ENCODE data around the gene PDE11A. TPM values are rescaled to one million over a fixed set of nuclear protein-coding genes. Genes with fewer than 3 reads are reported as not detected.

Gene PDE11A
- total and polyA plus RNA-seq, 4 donors = 0.11 to 1.3 (median 0.25) TPM; not detected in 1

DNA sequence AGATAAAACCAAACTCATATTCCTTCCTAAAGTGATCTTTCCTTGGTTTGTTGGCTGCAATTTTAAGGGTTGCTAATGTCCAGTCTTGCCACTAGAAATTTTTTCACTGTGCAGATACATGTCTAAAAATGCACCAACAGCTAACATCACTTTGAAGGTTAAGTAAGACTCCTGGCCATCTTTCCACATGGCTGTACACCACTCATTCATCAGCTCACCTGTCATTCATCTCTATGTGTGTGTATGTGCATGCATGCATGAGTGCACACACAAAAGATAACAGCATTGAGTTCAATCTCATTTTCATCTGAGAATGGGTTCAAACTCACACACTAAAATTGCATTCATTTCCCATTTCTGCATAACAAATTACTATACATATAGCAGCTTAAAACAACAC, 203.8 kb downstream of the PDE11A start:
- ATAC-seq (ENCODE audit: insufficient read depth, low FRiP score) = no peak

DNA sequence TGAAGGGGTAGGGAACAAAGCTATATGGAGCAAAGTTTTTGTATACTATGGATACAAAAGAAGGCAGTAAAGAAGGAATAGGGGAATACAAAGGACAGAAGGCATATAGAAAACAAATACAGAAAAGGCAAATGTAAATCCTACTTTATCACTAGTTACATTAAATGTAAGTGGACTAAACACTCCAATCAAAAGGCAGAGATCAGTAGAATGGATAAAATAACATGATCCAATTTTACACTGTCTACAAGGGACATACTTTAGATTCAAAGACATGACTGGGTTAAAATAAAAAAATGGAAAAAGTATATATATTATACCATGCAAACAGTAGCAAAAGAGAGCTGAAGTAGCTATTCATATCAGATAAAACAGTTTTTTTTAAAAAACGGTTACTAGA, 215.0 kb downstream of the PDE11A start:
- H3K27me3 ChIP-seq (ENCODE audit: control insufficient read depth in 3 of 3, insufficient read depth in 3 of 3, low read length in 2 of 3) = no peaks in the 10 kb centered on the region
- no peaks in the 10 kb centered on the region for H3K4me1 ChIP-seq (ENCODE audit: control insufficient read depth in 5 of 5, insufficient read depth in 5 of 5, low read length in 5 of 5)
- TF ChIP-seq, protein P1, sequence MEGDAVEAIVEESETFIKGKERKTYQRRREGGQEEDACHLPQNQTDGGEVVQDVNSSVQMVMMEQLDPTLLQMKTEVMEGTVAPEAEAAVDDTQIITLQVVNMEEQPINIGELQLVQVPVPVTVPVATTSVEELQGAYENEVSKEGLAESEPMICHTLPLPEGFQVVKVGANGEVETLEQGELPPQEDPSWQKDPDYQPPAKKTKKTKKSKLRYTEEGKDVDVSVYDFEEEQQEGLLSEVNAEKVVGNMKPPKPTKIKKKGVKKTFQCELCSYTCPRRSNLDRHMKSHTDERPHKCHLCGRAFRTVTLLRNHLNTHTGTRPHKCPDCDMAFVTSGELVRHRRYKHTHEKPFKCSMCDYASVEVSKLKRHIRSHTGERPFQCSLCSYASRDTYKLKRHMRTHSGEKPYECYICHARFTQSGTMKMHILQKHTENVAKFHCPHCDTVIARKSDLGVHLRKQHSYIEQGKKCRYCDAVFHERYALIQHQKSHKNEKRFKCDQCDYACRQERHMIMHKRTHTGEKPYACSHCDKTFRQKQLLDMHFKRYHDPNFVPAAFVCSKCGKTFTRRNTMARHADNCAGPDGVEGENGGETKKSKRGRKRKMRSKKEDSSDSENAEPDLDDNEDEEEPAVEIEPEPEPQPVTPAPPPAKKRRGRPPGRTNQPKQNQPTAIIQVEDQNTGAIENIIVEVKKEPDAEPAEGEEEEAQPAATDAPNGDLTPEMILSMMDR (IDR thresholded peaks at IDR 0.05; ENCODE audit: control extremely low read depth, extremely low read depth) = no peak
- DNase-seq = no peak
- H3K9me3 ChIP-seq (ENCODE audit: control insufficient read depth in 4 of 4, insufficient read depth in 3 of 4, low read length in 3 of 4) = no peaks in the 10 kb centered on the region
- H3K36me3 ChIP-seq (ENCODE audit: control insufficient read depth in 4 of 4, insufficient read depth in 4 of 4, low read length in 4 of 4) = no peaks in the 10 kb centered on the region
- H3K4me3 ChIP-seq = no peak overlapping the region
- ATAC-seq (ENCODE audit: insufficient read depth, low FRiP score) = no peak
- no peak overlapping the region for H3K27ac ChIP-seq (ENCODE audit: low read depth in 1 of 2, low read length in 1 of 2)
- 72 to 86% methylated on average over 1 of the region's 1 CpG for WGBS, 2 donors
- H3K9ac ChIP-seq (ENCODE audit: insufficient read depth in 1 of 2, low read length in 2 of 2) = no peak overlapping the region

More for the DNA sequence above, 203.8 kb downstream of the PDE11A start:
- Histone ChIP-seq H3K9ac (ENCODE audit: insufficient read depth in 1 of 2, low read length in 2 of 2) (no peak overlapping the region), H3K4me3 (no peak overlapping the region), H3K27ac (ENCODE audit: low read depth in 1 of 2, low read length in 1 of 2) (no peak overlapping the region), H3K27me3 (ENCODE audit: control insufficient read depth in 3 of 3, insufficient read depth in 3 of 3, low read length in 2 of 3) (no peaks in the 10 kb centered on the region), H3K4me1 (ENCODE audit: control insufficient read depth in 5 of 5, insufficient read depth in 5 of 5, low read length in 5 of 5) (no peaks in the 10 kb centered on the region), H3K36me3 (ENCODE audit: control insufficient read depth in 4 of 4, insufficient read depth in 4 of 4, low read length in 4 of 4) (no peaks in the 10 kb centered on the region), H3K9me3 (ENCODE audit: control insufficient read depth in 4 of 4, insufficient read depth in 3 of 4, low read length in 3 of 4) (peaks cover 0 to 5% (median 0%) of the 10 kb centered on the region in 4 donors)
- TF ChIP-seq, protein P1 (IDR thresholded peaks at IDR 0.05; ENCODE audit: control extremely low read depth, extremely low read depth) = no peak
- no peak for DNase-seq

DNA sequence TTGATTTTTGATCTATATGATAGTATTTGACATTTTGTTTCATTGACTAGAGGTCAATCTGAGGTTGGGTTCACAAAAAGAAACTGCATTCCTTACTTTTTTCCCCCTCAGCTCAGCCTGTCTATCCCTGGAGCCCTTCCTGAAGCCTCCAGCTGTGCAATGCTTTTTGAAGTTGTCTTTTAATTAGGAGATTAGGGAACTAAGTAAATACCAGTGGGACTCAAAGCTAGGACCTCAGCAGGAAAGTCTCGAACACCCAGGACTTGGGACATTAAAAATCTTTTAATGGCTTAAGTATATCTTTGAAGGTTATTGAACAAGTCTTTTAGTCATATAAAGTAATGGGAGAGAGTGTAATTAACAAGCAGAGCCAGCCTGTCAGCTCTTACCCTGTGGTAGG, 220.2 kb downstream of the PDE11A start:
- Histone ChIP-seq H3K27ac (ENCODE audit: low read depth in 1 of 2, low read length in 1 of 2) (no peak overlapping the region), H3K4me3 (no peak overlapping the region), H3K4me1 (ENCODE audit: control insufficient read depth in 5 of 5, insufficient read depth in 5 of 5, low read length in 5 of 5) (no peaks in the 10 kb centered on the region), H3K36me3 (ENCODE audit: control insufficient read depth in 4 of 4, insufficient read depth in 4 of 4, low read length in 4 of 4) (no peaks in the 10 kb centered on the region), H3K27me3 (ENCODE audit: control insufficient read depth in 3 of 3, insufficient read depth in 3 of 3, low read length in 2 of 3) (no peaks in the 10 kb centered on the region), H3K9me3 (ENCODE audit: control insufficient read depth in 4 of 4, insufficient read depth in 3 of 4, low read length in 3 of 4) (no peaks in the 10 kb centered on the region), H3K9ac (ENCODE audit: insufficient read depth in 1 of 2, low read length in 2 of 2) (no peak overlapping the region)
- TF ChIP-seq, protein P1 (IDR thresholded peaks at IDR 0.05; ENCODE audit: control extremely low read depth, extremely low read depth) = no peak
- 29 to 58% methylated on average over 1 of the region's 1 CpG for WGBS, 2 donors
- DNase-seq (no peak), ATAC-seq (ENCODE audit: insufficient read depth, low FRiP score) (no peak)

DNA sequence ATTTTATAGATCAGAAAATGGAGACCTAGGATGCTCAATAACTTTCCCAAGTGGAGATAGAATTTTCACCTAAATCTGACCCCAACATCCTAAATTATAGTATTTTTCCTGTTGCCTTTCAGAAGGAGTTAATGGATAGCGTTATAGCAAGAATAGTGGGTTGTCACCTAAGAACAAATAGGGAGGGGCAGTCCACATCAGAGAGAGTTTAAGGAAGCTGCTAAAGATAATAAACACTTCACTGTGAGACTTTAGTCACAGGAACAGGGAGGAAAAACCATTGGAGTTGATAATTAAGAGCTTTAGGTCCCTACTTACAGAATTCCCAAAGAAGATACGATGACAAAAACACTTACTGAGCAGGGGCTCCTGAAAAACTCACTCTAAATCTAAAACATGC, 229.4 kb downstream of the PDE11A start:
- no peaks in the 10 kb centered on the region for H3K36me3 ChIP-seq (ENCODE audit: control insufficient read depth in 4 of 4, insufficient read depth in 4 of 4, low read length in 4 of 4)
- no peak overlapping the region for H3K9ac ChIP-seq (ENCODE audit: insufficient read depth in 1 of 2, low read length in 2 of 2)
- ATAC-seq (ENCODE audit: insufficient read depth, low FRiP score) (no peak), DNase-seq (no peak)
- H3K4me1 ChIP-seq (ENCODE audit: control insufficient read depth in 5 of 5, insufficient read depth in 5 of 5, low read length in 5 of 5) = no peaks in the 10 kb centered on the region
- TF ChIP-seq, protein P1 (IDR thresholded peaks at IDR 0.05; ENCODE audit: control extremely low read depth, extremely low read depth) = no peak
- peaks cover 0 to 2% (median 0%) of the 10 kb centered on the region in 4 donors for H3K9me3 ChIP-seq (ENCODE audit: control insufficient read depth in 4 of 4, insufficient read depth in 3 of 4, low read length in 3 of 4)
- no peak overlapping the region for H3K27ac ChIP-seq (ENCODE audit: low read depth in 1 of 2, low read length in 1 of 2)
- WGBS, 2 donors = 61 to 74% methylated on average over 2 of the region's 2 CpGs
- no peak overlapping the region for H3K4me3 ChIP-seq
- no peaks in the 10 kb centered on the region for H3K27me3 ChIP-seq (ENCODE audit: control insufficient read depth in 3 of 3, insufficient read depth in 3 of 3, low read length in 2 of 3)

Measured in lung (tissue), 12 donors.